ENCODE results near the gene GPR132. TPM values are rescaled to one million over a fixed set of nuclear protein-coding genes. Genes with fewer than 3 reads are reported as not detected.

GPR132 gene
- total RNA-seq, 2 donors from 2014 or later = 0.68 to 1.4 TPM

DNA sequence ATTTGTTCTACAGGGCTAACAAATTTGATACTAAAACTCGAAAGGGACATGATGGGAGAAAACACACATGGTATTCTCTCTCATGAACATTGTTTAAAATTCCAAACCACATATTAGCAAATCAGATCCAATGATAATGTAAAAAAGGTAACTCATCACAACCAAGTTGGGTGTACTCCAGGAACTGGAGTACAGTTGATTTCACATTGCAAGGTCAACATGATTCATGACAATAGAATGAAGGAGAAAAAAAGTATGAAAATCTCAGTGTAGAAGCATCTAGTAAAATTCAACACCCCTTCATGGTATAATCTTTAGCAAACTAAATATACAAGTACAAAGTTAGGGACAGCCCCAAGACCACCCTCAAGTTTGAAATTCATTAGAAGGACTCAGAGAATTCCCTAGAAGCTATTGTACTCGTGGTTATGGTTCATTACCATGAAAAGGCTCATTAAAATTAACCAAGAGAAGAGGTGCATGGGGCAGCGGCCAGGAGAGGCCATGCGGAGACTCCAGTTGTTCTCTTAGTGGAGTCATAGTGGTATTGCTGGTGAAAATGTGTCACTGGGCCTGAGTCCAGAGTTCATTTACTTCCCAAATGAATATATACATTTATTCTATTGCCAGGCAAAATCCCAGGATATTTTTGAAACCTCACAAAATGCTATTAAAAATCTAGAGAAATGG is 41.3 kb downstream of the GPR132 start:
- Histone ChIP-seq H3K4me1 (replicated peaks) (peaks cover 3% of the 10 kb centered on the region), H3K4me3 (no peak overlapping the region), H3K36me3 (no peaks in the 10 kb centered on the region), H3K9me3 (no peaks in the 10 kb centered on the region), H3K27me3 (replicated peaks; ENCODE audit: insufficient read depth) (no peaks in the 10 kb centered on the region), H3K27ac (no peak overlapping the region)
- WGBS = 63% methylated on average over 4 of the region's 4 CpGs
- intact Hi-C loops (cut with DNase I) = loop anchor here (5.0 kb wide), 1 partner anchor 42 kb away; no protein-coding TSS in a partner anchor
- TF ChIP-seq POLR2A (IDR thresholded peaks at IDR 0.05) (no peak), POLR2AphosphoS5 (IDR thresholded peaks at IDR 0.05) (no peak)
- no peak for DNase-seq (ENCODE audit: low spot score)

DNA sequence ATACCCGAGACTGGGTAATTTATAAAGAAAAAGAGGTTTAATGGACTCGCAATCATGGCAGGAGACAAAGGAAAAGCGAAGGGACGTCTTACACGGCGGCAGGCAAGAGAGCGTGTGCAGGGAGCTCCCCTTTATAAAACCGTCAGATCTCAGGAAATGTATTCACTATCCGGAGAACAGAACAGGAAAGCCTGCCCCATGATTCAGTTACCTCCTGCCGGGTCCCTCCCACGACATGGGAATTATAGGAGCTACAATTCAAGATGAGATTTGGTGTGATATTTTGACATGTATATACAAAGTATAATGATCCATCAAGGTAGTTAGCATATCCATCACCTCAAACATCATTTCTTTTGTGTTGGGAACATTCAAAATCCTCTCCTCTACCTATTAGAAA is 42.1 kb downstream of the GPR132 start:
- Histone ChIP-seq H3K36me3 (no peaks in the 10 kb centered on the region), H3K27me3 (replicated peaks; ENCODE audit: insufficient read depth) (no peaks in the 10 kb centered on the region), H3K4me3 (no peak overlapping the region), H3K4me1 (replicated peaks) (peaks cover 3% of the 10 kb centered on the region), H3K9me3 (no peaks in the 10 kb centered on the region), H3K27ac (no peak overlapping the region)
- DNase-seq (ENCODE audit: low spot score) = no peak
- intact Hi-C loops (cut with DNase I) = loop anchor here (5.0 kb wide), 1 partner anchor 41 kb away; no protein-coding TSS in a partner anchor
- WGBS = 69% methylated on average over 11 of the region's 11 CpGs
- TF ChIP-seq, protein P1, sequence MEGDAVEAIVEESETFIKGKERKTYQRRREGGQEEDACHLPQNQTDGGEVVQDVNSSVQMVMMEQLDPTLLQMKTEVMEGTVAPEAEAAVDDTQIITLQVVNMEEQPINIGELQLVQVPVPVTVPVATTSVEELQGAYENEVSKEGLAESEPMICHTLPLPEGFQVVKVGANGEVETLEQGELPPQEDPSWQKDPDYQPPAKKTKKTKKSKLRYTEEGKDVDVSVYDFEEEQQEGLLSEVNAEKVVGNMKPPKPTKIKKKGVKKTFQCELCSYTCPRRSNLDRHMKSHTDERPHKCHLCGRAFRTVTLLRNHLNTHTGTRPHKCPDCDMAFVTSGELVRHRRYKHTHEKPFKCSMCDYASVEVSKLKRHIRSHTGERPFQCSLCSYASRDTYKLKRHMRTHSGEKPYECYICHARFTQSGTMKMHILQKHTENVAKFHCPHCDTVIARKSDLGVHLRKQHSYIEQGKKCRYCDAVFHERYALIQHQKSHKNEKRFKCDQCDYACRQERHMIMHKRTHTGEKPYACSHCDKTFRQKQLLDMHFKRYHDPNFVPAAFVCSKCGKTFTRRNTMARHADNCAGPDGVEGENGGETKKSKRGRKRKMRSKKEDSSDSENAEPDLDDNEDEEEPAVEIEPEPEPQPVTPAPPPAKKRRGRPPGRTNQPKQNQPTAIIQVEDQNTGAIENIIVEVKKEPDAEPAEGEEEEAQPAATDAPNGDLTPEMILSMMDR (IDR thresholded peaks at IDR 0.05) = no peak
- no peak for TF ChIP-seq POLR2AphosphoS5 (IDR thresholded peaks at IDR 0.05)
- no peak for TF ChIP-seq POLR2A (IDR thresholded peaks at IDR 0.05)

DNA sequence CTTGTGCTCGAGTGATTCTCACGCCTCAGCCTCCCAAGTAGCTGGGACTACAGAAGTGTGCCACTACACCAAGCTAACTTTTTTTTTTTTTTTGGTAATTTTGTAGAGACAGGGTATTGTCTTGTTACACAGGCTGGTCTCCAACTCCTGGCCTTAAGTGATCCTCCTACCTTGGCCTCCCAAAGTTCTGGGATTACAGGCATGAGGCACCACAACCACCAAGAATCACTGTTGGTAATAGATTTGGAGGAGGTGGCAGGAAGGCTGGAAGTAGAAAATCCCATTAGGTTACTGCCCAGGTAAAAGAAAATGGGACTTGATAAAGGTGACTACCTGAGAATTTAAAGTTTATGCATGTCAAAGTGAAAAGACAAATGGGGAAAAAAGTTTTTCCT is 43.0 kb downstream of the GPR132 start:
- Histone ChIP-seq H3K36me3 (no peaks in the 10 kb centered on the region), H3K4me1 (replicated peaks) (peaks cover 3% of the 10 kb centered on the region), H3K4me3 (no peak overlapping the region), H3K9me3 (no peaks in the 10 kb centered on the region), H3K27me3 (replicated peaks; ENCODE audit: insufficient read depth) (no peaks in the 10 kb centered on the region), H3K27ac (no peak overlapping the region)
- 69% methylated on average over 2 of the region's 2 CpGs for WGBS
- TF ChIP-seq POLR2AphosphoS5 (IDR thresholded peaks at IDR 0.05) = no peak
- TF ChIP-seq, protein P1 (IDR thresholded peaks at IDR 0.05) = no peak
- no peak for TF ChIP-seq POLR2A (IDR thresholded peaks at IDR 0.05)
- no peak for DNase-seq (ENCODE audit: low spot score)
- intact Hi-C loops (cut with DNase I) = loop anchor here (5.0 kb wide), 1 partner anchor 40 kb away; no protein-coding TSS in a partner anchor

DNA sequence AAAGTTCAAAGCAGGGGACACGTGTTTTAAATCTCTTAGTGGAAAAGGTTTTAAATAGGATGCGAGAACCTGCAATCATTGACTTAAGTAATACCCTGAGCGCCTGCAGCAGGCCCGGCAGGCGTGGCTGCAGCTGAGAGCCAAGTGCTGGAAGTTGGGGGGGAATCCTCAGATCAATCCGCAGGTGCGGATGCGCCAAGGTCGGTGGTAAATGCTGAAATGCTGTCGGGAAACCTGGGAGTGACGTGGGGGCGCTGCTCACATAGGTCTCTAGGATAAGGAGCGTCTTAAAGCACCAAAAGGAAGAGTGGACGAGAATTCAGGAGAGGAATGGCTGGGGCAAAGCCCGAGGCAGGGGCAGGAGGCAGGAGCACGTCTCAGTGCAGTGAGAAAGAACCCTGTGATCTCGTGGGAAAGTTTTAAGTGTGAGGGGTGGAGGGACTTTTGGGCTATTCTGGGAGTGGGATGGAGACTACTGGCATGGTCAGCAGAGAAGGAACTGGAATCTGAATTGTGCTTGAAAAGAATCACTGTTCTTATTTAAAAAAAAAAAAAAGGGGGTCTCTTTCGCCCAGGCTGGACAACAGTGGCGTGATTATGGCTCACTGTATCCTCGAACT is 43.5 kb downstream of the GPR132 start:
- TF ChIP-seq, protein P1 (IDR thresholded peaks at IDR 0.05) = no peak
- Histone ChIP-seq H3K27ac (peak overlapping the region; percentile 74 to 77), H3K4me3 (peak overlapping the region; percentile 36 to 81), H3K36me3 (no peaks in the 10 kb centered on the region), H3K9me3 (no peaks in the 10 kb centered on the region), H3K4me1 (replicated peaks) (peaks cover 3% of the 10 kb centered on the region), H3K27me3 (replicated peaks; ENCODE audit: insufficient read depth) (no peaks in the 10 kb centered on the region)
- no peak for DNase-seq (ENCODE audit: low spot score)
- WGBS = 9% methylated on average over 20 of the region's 20 CpGs
- intact Hi-C loops (cut with DNase I) = loop anchor here (5.0 kb wide), 1 partner anchor 39 kb away; no protein-coding TSS in a partner anchor

DNA sequence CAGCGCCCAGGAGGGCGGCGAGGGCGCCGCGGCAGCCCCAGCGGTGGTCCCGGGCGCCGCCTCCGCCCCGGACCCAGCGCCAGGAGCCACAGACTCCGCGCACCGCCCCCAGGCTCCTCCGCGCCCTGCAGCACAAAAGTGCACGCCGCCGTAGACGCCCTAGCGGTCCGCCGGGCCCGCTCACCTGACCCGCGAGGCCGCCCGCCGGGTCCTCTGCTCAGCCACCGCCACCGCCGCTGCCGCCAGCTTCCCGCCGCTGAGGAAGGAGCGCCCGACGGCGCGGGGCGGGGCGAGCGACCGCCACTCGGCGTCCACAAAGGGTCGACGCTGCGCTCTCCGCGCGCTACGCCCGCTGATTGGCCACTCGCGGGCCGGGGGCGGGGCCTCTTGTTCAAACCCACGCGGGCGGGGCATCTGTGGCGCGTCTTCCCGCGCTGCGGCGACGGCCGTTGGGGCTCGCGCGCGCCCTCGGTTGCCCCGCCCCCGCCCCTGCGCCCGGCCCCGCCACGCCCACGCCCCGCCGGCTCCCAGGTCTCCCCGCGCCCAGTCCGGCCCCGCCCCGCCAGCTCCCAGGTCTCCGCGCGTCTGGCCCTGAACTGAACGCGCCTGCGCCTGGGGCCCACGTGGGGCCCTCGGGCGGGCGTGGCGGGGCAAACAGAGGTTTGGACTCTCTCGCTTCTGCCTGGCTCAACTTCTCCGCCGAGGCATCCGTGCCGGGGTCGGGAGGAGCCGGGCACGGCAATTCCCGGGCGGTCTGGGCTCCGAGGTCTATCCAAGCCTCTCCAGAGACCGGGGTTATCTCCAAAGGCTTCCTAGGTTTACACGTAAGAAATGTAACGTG is 44.2 kb downstream of the GPR132 start, which contains the start of gene CDCA4:
Gene CDCA4, minus strand, starts transcription at position 269 of the 841 bp plus-strand sequence. CDS start 9,154 bp downstream, outside the sequence.
- Histone ChIP-seq H3K27me3 (replicated peaks; ENCODE audit: insufficient read depth) (no peaks in the 10 kb centered on the region), H3K27ac (peak within 1 kb of the TSS; percentile 76 to 77), H3K36me3 (no peaks in the 10 kb centered on the region), H3K9me3 (no peaks in the 10 kb centered on the region), H3K4me3 (peak within 1 kb of the TSS; percentile 81 to 82), H3K4me1 (replicated peaks) (peaks cover 3% of the 10 kb centered on the region)
- peak; percentile 97 for DNase-seq (ENCODE audit: low spot score)
- intact Hi-C loops (cut with DNase I) = loop anchor here (5.0 kb wide), 1 partner anchor 39 kb away; no protein-coding TSS in a partner anchor
- TF ChIP-seq, protein P1 (IDR thresholded peaks at IDR 0.05) = peak in 2 of 4 experiments; percentile 27 to 29
- TF ChIP-seq POLR2AphosphoS5 (IDR thresholded peaks at IDR 0.05) = peak; percentile 90
- TF ChIP-seq POLR2A (IDR thresholded peaks at IDR 0.05) = peak; percentile 92
- WGBS = under 1% methylated on average over 44 of the region's 115 CpGs

Measured in prostate gland (tissue), 2 donors.